H9 (cell line): ENCODE measurements around the gene IGF1R. TPM values are rescaled to one million over a fixed set of nuclear protein-coding genes. Genes with fewer than 3 reads are reported as not detected.
A peak's percentile ranks its signal among the peaks of the same experiment; 100 is the strongest.

Source experiments
- DNase-seq: peaks from one replicate; pipeline ENCODE4 v3.0.0-alpha.2; 2017
- H2AFZ ChIP-seq: one replicate; pipeline ENCODE4 v1.6.1; 2013; ENCODE audit warnings: mild to moderate bottlenecking, low read length, control low read depth, moderate library complexity
- H2AK5ac ChIP-seq: 2 replicates; pipeline ENCODE4 v1.6.1; 2013; ENCODE audit warnings: low read length, control low read depth, mixed read lengths; ENCODE audit not compliant: insufficient read length
- H2BK120ac ChIP-seq: one replicate; pipeline ENCODE4 v1.6.1; 2013; ENCODE audit warnings: low read depth, mild to moderate bottlenecking, low read length, control low read depth, inconsistent platforms; ENCODE audit not compliant: poor library complexity, severe bottlenecking
- H2BK12ac ChIP-seq: 2 replicates; pipeline ENCODE4 v1.6.1; 2013; ENCODE audit warnings: low read length, control low read depth, mixed read lengths, low read depth; ENCODE audit not compliant: insufficient read length
- H2BK15ac ChIP-seq: 2 replicates; pipeline ENCODE4 v1.6.1; 2013; ENCODE audit warnings: low read depth, low read length, control low read depth
- H2BK20ac ChIP-seq: one replicate; pipeline ENCODE4 v1.6.1; 2013; ENCODE audit warnings: low read depth, mild to moderate bottlenecking, low read length, control low read depth, inconsistent platforms; ENCODE audit not compliant: poor library complexity, severe bottlenecking
- H2BK5ac ChIP-seq: 2 replicates; pipeline ENCODE4 v1.6.1; 2013; ENCODE audit warnings: low read length, control low read depth, mixed read lengths; ENCODE audit not compliant: insufficient read length
- H3K14ac ChIP-seq: 2 replicates; pipeline ENCODE4 v1.6.1; 2013; ENCODE audit warnings: low read length, control low read depth; ENCODE audit not compliant: insufficient read depth
- H3K18ac ChIP-seq: 2 replicates; pipeline ENCODE4 v1.6.1; 2013; ENCODE audit warnings: low read depth, mild to moderate bottlenecking, mixed read lengths, low read length, control low read depth; ENCODE audit not compliant: insufficient read length
- H3K23ac ChIP-seq: 2 replicates; pipeline ENCODE4 v1.6.1; 2013; ENCODE audit warnings: low read length, control low read depth, mixed read lengths, low read depth; ENCODE audit not compliant: insufficient read length
- H3K23me2 ChIP-seq: 2 replicates; pipeline ENCODE4 v1.6.1; 2013; ENCODE audit warnings: low read depth, mild to moderate bottlenecking, mixed read lengths, low read length, control low read depth; ENCODE audit not compliant: insufficient read length, poor library complexity, severe bottlenecking
- H3K27ac ChIP-seq: 2 replicates; pipeline ENCODE4 v1.5.1; 2013; ENCODE audit warnings: low read length, control low read depth, mixed read lengths, low read depth; ENCODE audit not compliant: insufficient read length
- H3K27me3 ChIP-seq: 2 replicates; pipeline ENCODE4 v1.6.1; 2013; ENCODE audit warnings: low read length, control low read depth, inconsistent platforms; ENCODE audit not compliant: insufficient read depth
- H3K4ac ChIP-seq: 2 replicates; pipeline ENCODE4 v1.6.1; 2013; ENCODE audit warnings: low read depth, mild to moderate bottlenecking, control low read depth, inconsistent platforms, low read length, moderate library complexity
- H3K4me1 ChIP-seq: 2 replicates; pipeline ENCODE4 v1.6.1; 2013; ENCODE audit warnings: low read length, control low read depth, inconsistent platforms; ENCODE audit not compliant: insufficient read depth
- H3K4me2 ChIP-seq: 2 replicates; pipeline ENCODE4 v1.6.1; 2013; ENCODE audit warnings: low read length, control low read depth, mixed read lengths; ENCODE audit not compliant: insufficient read length, insufficient read depth
- H3K56ac ChIP-seq: 2 replicates; pipeline ENCODE4 v1.6.1; 2013; ENCODE audit warnings: low read depth, mild to moderate bottlenecking, mixed read lengths, low read length, control low read depth; ENCODE audit not compliant: insufficient read length
- H3K79me1 ChIP-seq: 2 replicates; pipeline ENCODE4 v1.6.1; 2013; ENCODE audit warnings: low read depth, mild to moderate bottlenecking, moderate library complexity, low read length, control low read depth, inconsistent platforms; ENCODE audit not compliant: insufficient read depth, poor library complexity, severe bottlenecking
- H3K79me2 ChIP-seq: 2 replicates; pipeline ENCODE4 v1.6.1; 2013; ENCODE audit warnings: low read length, control low read depth, inconsistent platforms; ENCODE audit not compliant: insufficient read depth
- H3K9ac ChIP-seq: 2 replicates; pipeline ENCODE4 v1.6.1; 2013; ENCODE audit warnings: low read length, control low read depth, mixed read lengths; ENCODE audit not compliant: insufficient read length; ENCODE audit errors: extremely low read depth
- H3K9me3 ChIP-seq: one replicate; pipeline ENCODE4 v1.6.1; 2013; ENCODE audit warnings: low read depth, low read length, inconsistent platforms; ENCODE audit not compliant: control insufficient read depth
- H3T11ph ChIP-seq: one replicate; pipeline ENCODE4 v1.6.1; 2013; ENCODE audit warnings: mild to moderate bottlenecking, low read length, control low read depth, inconsistent platforms
- H4K20me1 ChIP-seq: one replicate; pipeline ENCODE4 v1.6.1; 2013; ENCODE audit not compliant: control insufficient read depth, insufficient read length, insufficient read depth
- H4K5ac ChIP-seq: 2 replicates; pipeline ENCODE4 v1.6.1; 2013; ENCODE audit warnings: low read depth, mild to moderate bottlenecking, mixed read lengths, low read length, control low read depth; ENCODE audit not compliant: insufficient read length
- H4K8ac ChIP-seq: replicated peaks from 2 replicates; pipeline ENCODE4 v1.6.1; 2013; ENCODE audit warnings: low read length, control low read depth, mixed read lengths, low read depth; ENCODE audit not compliant: insufficient read length
- H4K91ac ChIP-seq: 2 replicates; pipeline ENCODE4 v1.6.1; 2013; ENCODE audit warnings: low read depth, mild to moderate bottlenecking, moderate library complexity, mixed read lengths, low read length, control low read depth; ENCODE audit not compliant: insufficient read length
- H3K27ac Mint-ChIP-seq, 3 experiments: 2 replicates in 2 of 3; 3 replicates in 1 of 3; pipeline ENCODE4 v1.8.0; 2020 to 2021; ENCODE audit warnings: mixed read lengths in 3 of 3, mild to moderate bottlenecking in 1 of 3, moderate library complexity in 1 of 3
- H3K27me3 Mint-ChIP-seq: 2 replicates; pipeline ENCODE4 v1.8.0; 2021; ENCODE audit warnings: low read depth, mild to moderate bottlenecking, moderate library complexity, mixed read lengths
- H3K36me3 Mint-ChIP-seq, 3 experiments: 2 replicates in 2 of 3; 3 replicates in 1 of 3; pipeline ENCODE4 v1.8.0; 2020 to 2021; ENCODE audit warnings: low read depth in 3 of 3, mixed read lengths in 3 of 3; ENCODE audit not compliant: insufficient read depth in 1 of 3
- H3K4me1 Mint-ChIP-seq, 2 experiments: 2 replicates each; pipeline ENCODE4 v1.8.0; 2020; ENCODE audit warnings: mixed read lengths in 2 of 2
- H3K4me3 Mint-ChIP-seq, 2 experiments: 2 replicates in 1 of 2; 3 replicates in 1 of 2; pipeline ENCODE4 v1.8.0; 2020 to 2021; ENCODE audit warnings: mild to moderate bottlenecking in 2 of 2, mixed read lengths in 2 of 2, moderate library complexity in 1 of 2
- H3K9me3 Mint-ChIP-seq, 2 experiments: 2 replicates in 1 of 2; 3 replicates in 1 of 2; pipeline ENCODE4 v1.8.0; 2020; ENCODE audit warnings: mild to moderate bottlenecking in 2 of 2, mixed read lengths in 2 of 2, moderate library complexity in 1 of 2
- CTCF ChIP-seq: fragments of 200-600 bp; sonication (generic); conservative IDR thresholded peaks from 3 replicates; pipeline ENCODE4 v1.8.0; 2021; ENCODE audit warnings: antibody characterized with exemption, mild to moderate bottlenecking
- WGBS: extraction: QIAGEN DNeasy Blood & Tissue Kit; methylation state at CpG from one replicate; pipeline ENCODE4 v1.1.7; 2013; ENCODE audit warnings: missing lambda C conversion rate, low lambda C conversion rate, mixed read lengths; ENCODE audit not compliant: insufficient read length; ENCODE audit errors: extremely low coverage; 5-methylcytosine and 5-hydroxymethylcytosine counted together
- total RNA-seq: library from RNA; stranded (reverse); gene quantifications from 2 replicates; pipeline ENCODE4 v1.2.1, GENCODE V29; 2021

IGF1R gene
- total RNA-seq, 1 experiment from 2014 or later: 70.0 TPM

- Histone ChIP-seq H3K27me3 (no peaks in the 10 kb centered on the region), H2AK5ac (no peak overlapping the region), H2BK12ac (no peak overlapping the region), H3K27ac (no peak overlapping the region), H3K23me2 (no peaks in the 10 kb centered on the region), H3K4me2 (no peak overlapping the region), H2BK5ac (no peak overlapping the region), H2AFZ (no peak overlapping the region), H4K20me1 (no peaks in the 10 kb centered on the region), H3K9me3 (no peaks in the 10 kb centered on the region), H3K18ac (no peak overlapping the region), H3K79me1 (peaks cover 7% of the 10 kb centered on the region), H4K5ac (no peak overlapping the region), H4K8ac (no peak overlapping the region), H3K14ac (no peak overlapping the region), H3K79me2 (peaks cover 28% of the 10 kb centered on the region; the same call in 1 of the 2 replicates), H3K56ac (no peak overlapping the region), H2BK15ac (no peak overlapping the region), H4K91ac (no peak overlapping the region), H3T11ph (no peak overlapping the region), H3K4ac (no peak overlapping the region), H3K4me1 (peaks cover 23% of the 10 kb centered on the region; the same call in 1 of the 2 replicates), H3K9ac (no peak overlapping the region), H2BK120ac (no peak overlapping the region), H2BK20ac (no peak overlapping the region), H3K23ac (no peak overlapping the region)
- Mint-ChIP-seq H3K4me1 (peaks cover 75% of the 10 kb centered on the region in 2 experiments), H3K27ac (peak overlapping the region in 1 of 3 experiments; percentile 80; a peak in 2 of 7 replicates), H3K4me3 (no peak overlapping the region), H3K9me3 (no peaks in the 10 kb centered on the region), H3K27me3 (no peaks in the 10 kb centered on the region), H3K36me3 (no peaks in the 10 kb centered on the region)
- TF ChIP-seq CTCF: no peak
- no peak for DNase-seq
- WGBS: no CpG with 5 or more reads among the region's 7 CpGs
Observed at GRCh38 chr15:98775498-98776230, 127.3 kb downstream of the IGF1R start.
